IMR-90 (cell line): ENCODE data around the gene FAM171A1. TPM values are rescaled to one million over a fixed set of nuclear protein-coding genes. Genes with fewer than 3 reads are reported as not detected.

Experiments
- ATAC-seq: fragments of 200-7000 bp; cut with Tn5 transposase; 2 replicates; pipeline ENCODE4 v1.9.1; 2020; ENCODE audit warnings: low read depth, mild to moderate bottlenecking, moderate library complexity
- BruUV-seq: library from RNA; stranded (reverse); fragments of 400-500 nt; replicated peaks from 2 replicates; lab custom pipeline; 2021; lab: Mats Ljungman, UMichigan
- CTCF ChIA-PET: fragments of 300-600 bp; formaldehyde crosslinking; extraction: SDS; loops from one replicate; lab custom pipeline; 2021; ENCODE audit warnings: antibody characterized with exemption; lab: Yijun Ruan, JAX
- POLR2A ChIA-PET: fragments of 300-600 bp; sonication (Branson Sonifier 250); formaldehyde crosslinking; loops from one replicate; lab custom pipeline; 2022; ENCODE audit warnings: antibody characterized with exemption; ENCODE audit not compliant: unreplicated experiment; lab: Charles Lee
- DNase-seq: peaks from one replicate; pipeline ENCODE4 v3.0.0; 2013
- H2AFZ ChIP-seq: replicated peaks from 2 replicates; pipeline ENCODE3; 2013; ENCODE audit warnings: low read length, mild to moderate bottlenecking; ENCODE audit not compliant: poor library complexity
- H2AK5ac ChIP-seq: 2 replicates; pipeline ENCODE4 v1.6.1; 2013; ENCODE audit warnings: low read depth, low read length, inconsistent platforms
- H2AK9ac ChIP-seq: replicated peaks from 2 replicates; pipeline ENCODE3; 2013; ENCODE audit warnings: mild to moderate bottlenecking, low read depth, low read length, moderate library complexity; ENCODE audit not compliant: poor library complexity
- H2BK120ac ChIP-seq: 2 replicates; pipeline ENCODE4 v1.6.1; 2013; ENCODE audit warnings: low read depth, low read length, inconsistent platforms
- H2BK15ac ChIP-seq: 3 replicates; pipeline ENCODE4 v1.6.1; 2013; ENCODE audit warnings: low read depth, low read length, inconsistent platforms
- H2BK20ac ChIP-seq: 2 replicates; pipeline ENCODE4 v1.6.1; 2013; ENCODE audit warnings: low read depth, mild to moderate bottlenecking, inconsistent platforms, low read length, moderate library complexity
- H2BK5ac ChIP-seq: 2 replicates; pipeline ENCODE4 v1.6.1; 2013; ENCODE audit warnings: mild to moderate bottlenecking, low read depth, low read length, inconsistent platforms; ENCODE audit not compliant: poor library complexity, severe bottlenecking
- H3K14ac ChIP-seq: replicated peaks from 2 replicates; pipeline ENCODE4 v1.6.1; 2013; ENCODE audit warnings: low read depth, low read length, inconsistent platforms
- H3K18ac ChIP-seq: 2 replicates; pipeline ENCODE4 v1.6.1; 2013; ENCODE audit warnings: low read depth, low read length, control low read depth
- H3K23ac ChIP-seq: 2 replicates; pipeline ENCODE4 v1.6.1; 2013; ENCODE audit warnings: low read depth, low read length, inconsistent platforms
- H3K27ac ChIP-seq: 2 replicates; pipeline ENCODE4 v1.5.1; 2013; ENCODE audit warnings: mild to moderate bottlenecking, control low read depth, low read length; ENCODE audit not compliant: insufficient read depth
- H3K27me3 ChIP-seq: 2 replicates; pipeline ENCODE4 v1.6.1; 2013; ENCODE audit warnings: low read length; ENCODE audit not compliant: control insufficient read depth, insufficient read depth
- H3K36me3 ChIP-seq: 2 replicates; pipeline ENCODE4 v1.6.1; 2013; ENCODE audit warnings: low read length, mixed read lengths; ENCODE audit not compliant: control insufficient read depth, insufficient read depth
- H3K4ac ChIP-seq: 2 replicates; pipeline ENCODE4 v1.6.1; 2013; ENCODE audit warnings: low read depth, low read length, inconsistent platforms
- H3K4me1 ChIP-seq: 2 replicates; pipeline ENCODE4 v1.6.1; 2013; ENCODE audit warnings: low read length, mixed read lengths; ENCODE audit not compliant: control insufficient read depth, insufficient read depth
- H3K4me2 ChIP-seq: 2 replicates; pipeline ENCODE4 v1.6.1; 2013; ENCODE audit warnings: low read depth, mild to moderate bottlenecking, control low read depth, low read length, moderate library complexity
- H3K4me3 ChIP-seq: 2 replicates; pipeline ENCODE4 v1.5.1; 2013; ENCODE audit warnings: low read depth, mild to moderate bottlenecking, control low read depth, low read length, moderate library complexity; ENCODE audit not compliant: insufficient read depth
- H3K56ac ChIP-seq: 2 replicates; pipeline ENCODE4 v1.6.1; 2013; ENCODE audit warnings: low read length, inconsistent platforms; ENCODE audit not compliant: insufficient read depth; ENCODE audit errors: extremely low read depth
- H3K79me1 ChIP-seq, 2 experiments: 2 replicates each; pipeline ENCODE4 v1.6.1; 2013; ENCODE audit warnings: low read length in 2 of 2, inconsistent platforms in 1 of 2, low read depth in 1 of 2
- H3K9ac ChIP-seq: 2 replicates; pipeline ENCODE4 v1.6.1; 2013; ENCODE audit warnings: low read depth, low read length, control low read depth
- H3K9me1 ChIP-seq: 2 replicates; pipeline ENCODE4 v1.6.1; 2013; ENCODE audit warnings: low read length, inconsistent platforms; ENCODE audit not compliant: insufficient read depth
- H3K9me3 ChIP-seq: 2 replicates; pipeline ENCODE4 v1.6.1; 2013; ENCODE audit warnings: low read length; ENCODE audit not compliant: control insufficient read depth, insufficient read depth
- H4K20me1 ChIP-seq: 2 replicates; pipeline ENCODE4 v1.6.1; 2013; ENCODE audit warnings: low read length, inconsistent platforms; ENCODE audit not compliant: insufficient read depth
- H4K5ac ChIP-seq: 2 replicates; pipeline ENCODE4 v1.6.1; 2013; ENCODE audit warnings: mild to moderate bottlenecking, low read depth, low read length, control low read depth
- H4K8ac ChIP-seq, 2 experiments: 2 replicates each; pipeline ENCODE4 v1.6.1; 2013; ENCODE audit warnings: low read depth in 2 of 2, low read length in 2 of 2, control low read depth in 1 of 2, inconsistent platforms in 1 of 2
- H4K91ac ChIP-seq: 2 replicates; pipeline ENCODE4 v1.6.1; 2013; ENCODE audit warnings: low read depth, low read length, inconsistent platforms; ENCODE audit not compliant: insufficient read depth
- CHD1 ChIP-seq: IDR thresholded peaks from 2 replicates; pipeline ENCODE4 v1.6.1; 2012; ENCODE audit warnings: low read depth, low read length, improper control_type of control experiment
- MAZ ChIP-seq: IDR thresholded peaks from 2 replicates; pipeline ENCODE4 v1.6.1; 2012; ENCODE audit warnings: low read depth, mild to moderate bottlenecking, low read length, improper control_type of control experiment, moderate library complexity, borderline replicate concordance
- MXI1 ChIP-seq: IDR thresholded peaks from 2 replicates; pipeline ENCODE4 v1.6.1; 2012; ENCODE audit warnings: low read depth, mild to moderate bottlenecking, low read length, moderate library complexity, borderline replicate concordance
- POLR2A ChIP-seq: IDR thresholded peaks from 2 replicates; pipeline ENCODE4 v1.6.1; 2012; ENCODE audit warnings: mild to moderate bottlenecking, low read depth, low read length
- RAD21 ChIP-seq: IDR thresholded peaks from 2 replicates; pipeline ENCODE4 v1.6.1; 2012; ENCODE audit warnings: low read length, improper control_type of control experiment
- RFX5 ChIP-seq: IDR thresholded peaks from 2 replicates; pipeline ENCODE4 v1.8.0; 2012; ENCODE audit warnings: low read depth, mild to moderate bottlenecking, low read length, moderate library complexity
- SMC3 ChIP-seq: fragments of 150-350 bp; IDR thresholded peaks from 2 replicates; pipeline ENCODE4 v1.6.1; 2016; ENCODE audit warnings: low read depth, mild to moderate bottlenecking, antibody characterized with exemption, low read length, moderate library complexity
- WGBS, 2 experiments: methylation state at CpG; one replicate each; pipeline versions ENCODE4 v1.1.5 to v1.1.7; 2013; ENCODE audit warnings: missing lambda C conversion rate in 2 of 2; ENCODE audit not compliant: insufficient read length in 1 of 2; ENCODE audit errors: extremely low coverage in 2 of 2; 5-methylcytosine and 5-hydroxymethylcytosine counted together
- dilution Hi-C: fragments of 300-500 bp; cut with HindIII; formaldehyde crosslinking; loops from one replicate; pipeline ENCODE4 v1.14.3; 2018; ENCODE audit warnings: low sequenced_read_pairs; ENCODE audit not compliant: unreplicated experiment
- in situ Hi-C: fragments of 300-500 bp; cut with MboI; formaldehyde crosslinking; loops from 3 replicates; pipeline ENCODE4 v1.14.3; 2019; ENCODE audit warnings: low sequenced_read_pairs, inconsistent platforms, mixed read lengths
- intact Hi-C: fragments of 100-400 bp; cut with micrococcal nuclease; formaldehyde crosslinking; loops from 2 replicates; pipeline ENCODE4 v1.10.0; 2022
- polyA plus RNA-seq, 3 experiments: library from polyadenylated mRNA; depleted of rRNA; stranded (reverse); fragments of >200 nt; gene quantifications; 2 replicates each; pipeline ENCODE4 v1.2.3, GENCODE V29; 2012; ENCODE audit warnings: low replicate concordance in 1 of 3
- total RNA-seq: library from RNA; depleted of rRNA; stranded (reverse); fragments of >200 nt; gene quantifications from 2 replicates; pipeline ENCODE4 v1.2.3, GENCODE V29; 2012
- TF ChIP-seq, protein P1 (sequence below): fragments of 150-350 bp; IDR thresholded peaks from 2 replicates; pipeline ENCODE4 v1.6.1; 2017; ENCODE audit warnings: mild to moderate bottlenecking, antibody characterized with exemption, low read length, low read depth

FAM171A1 gene
- total and polyA plus RNA-seq, 2 of the 4 experiments (the other 2 are of a cell fraction): 20.3 to 30.6 TPM

- no CpG with 5 or more reads among the region's 5 CpGs for WGBS, 2 experiments
- TF ChIP-seq SMC3 (no peak), CHD1 (no peak), RFX5 (no peak), RAD21 (no peak), POLR2A (no peak), MXI1 (no peak), MAZ (no peak)
- TF ChIP-seq, protein P1, sequence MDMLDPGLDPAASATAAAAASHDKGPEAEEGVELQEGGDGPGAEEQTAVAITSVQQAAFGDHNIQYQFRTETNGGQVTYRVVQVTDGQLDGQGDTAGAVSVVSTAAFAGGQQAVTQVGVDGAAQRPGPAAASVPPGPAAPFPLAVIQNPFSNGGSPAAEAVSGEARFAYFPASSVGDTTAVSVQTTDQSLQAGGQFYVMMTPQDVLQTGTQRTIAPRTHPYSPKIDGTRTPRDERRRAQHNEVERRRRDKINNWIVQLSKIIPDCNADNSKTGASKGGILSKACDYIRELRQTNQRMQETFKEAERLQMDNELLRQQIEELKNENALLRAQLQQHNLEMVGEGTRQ: no peak
- Histone ChIP-seq H2BK20ac (no peak overlapping the region), H4K5ac (no peak overlapping the region), H2AK9ac (no peak overlapping the region), H2AFZ (no peak overlapping the region), H4K91ac (no peak overlapping the region), H4K8ac (no peak overlapping the region), H3K4ac (no peak overlapping the region), H4K20me1 (no peaks in the 10 kb centered on the region), H3K9ac (no peak overlapping the region), H2AK5ac (no peak overlapping the region), H3K79me1 (no peaks in the 10 kb centered on the region), H3K18ac (no peak overlapping the region), H3K9me1 (no peaks in the 10 kb centered on the region), H2BK120ac (no peak overlapping the region), H3K23ac (no peak overlapping the region), H3K36me3 (no peaks in the 10 kb centered on the region), H3K56ac (no peak overlapping the region), H2BK15ac (no peak overlapping the region), H3K27ac (no peak overlapping the region), H3K9me3 (no peaks in the 10 kb centered on the region), H3K4me3 (no peak overlapping the region), H2BK5ac (no peak overlapping the region), H3K4me2 (no peak overlapping the region), H3K14ac (no peak overlapping the region), H3K27me3 (no peaks in the 10 kb centered on the region), H3K4me1 (no peaks in the 10 kb centered on the region)
- CTCF ChIA-PET: no interaction called here
- ATAC-seq (no peak), DNase-seq (no peak)
- in situ Hi-C loops: no loop called here
- dilution Hi-C loops: no loop called here
- intact Hi-C loops: no loop called here
- BruUV-seq: no TSS peak
- POLR2A ChIA-PET: no interaction called here
These were observed 182.5 kb downstream of the FAM171A1 start for GRCh38 chr10:15188603-15189002.
